Lung (tissue), 12 donors: Measurements from ENCODE around the gene PPARA. TPM values are rescaled to one million over a fixed set of nuclear protein-coding genes. Genes with fewer than 3 reads are reported as not detected.

Experiments
- ATAC-seq: fragments of 200-7000 bp; cut with Tn5 transposase; one replicate; pipeline ENCODE4 v1.9.1; 2020; ENCODE audit warnings: moderate number of reproducible peaks; ENCODE audit not compliant: insufficient read depth, low FRiP score
- DNase-seq, 3 donors: peaks; one replicate each; pipeline ENCODE4 v3.0.0-alpha.2; 2013 to 2017
- H3K27ac ChIP-seq, 2 donors: one replicate each; pipeline ENCODE4 v1.5.1; 2013; ENCODE audit warnings: mild to moderate bottlenecking in 2 of 2, moderate library complexity in 2 of 2, control low read depth in 1 of 2, inconsistent platforms in 1 of 2, low read depth in 1 of 2, low read length in 1 of 2
- H3K27me3 ChIP-seq, 3 donors: one replicate each; pipeline ENCODE4 v1.5.1; 2013; ENCODE audit warnings: low read length in 2 of 3; ENCODE audit not compliant: control insufficient read depth in 3 of 3, insufficient read depth in 3 of 3
- H3K36me3 ChIP-seq, 4 donors: one replicate each; pipeline ENCODE4 v1.5.1; 2013; ENCODE audit warnings: low read length in 4 of 4, mild to moderate bottlenecking in 1 of 4, moderate library complexity in 1 of 4; ENCODE audit not compliant: control insufficient read depth in 4 of 4, insufficient read depth in 4 of 4
- H3K4me1 ChIP-seq, 5 donors: one replicate each; pipeline ENCODE4 v1.5.1; 2013; ENCODE audit warnings: low read length in 5 of 5, mild to moderate bottlenecking in 2 of 5, moderate library complexity in 1 of 5; ENCODE audit not compliant: control insufficient read depth in 5 of 5, insufficient read depth in 5 of 5
- H3K4me3 ChIP-seq: one replicate; pipeline ENCODE4 v1.5.1; 2013; ENCODE audit warnings: mild to moderate bottlenecking, control low read depth, moderate library complexity
- H3K9ac ChIP-seq, 2 donors: one replicate each; pipeline ENCODE4 v1.5.1; 2013; ENCODE audit warnings: low read length in 2 of 2, control low read depth in 1 of 2; ENCODE audit not compliant: insufficient read depth in 1 of 2
- H3K9me3 ChIP-seq, 4 donors: one replicate each; pipeline ENCODE4 v1.5.1; 2013; ENCODE audit warnings: low read length in 3 of 4, mild to moderate bottlenecking in 1 of 4, moderate library complexity in 1 of 4; ENCODE audit not compliant: control insufficient read depth in 4 of 4, insufficient read depth in 3 of 4
- CTCF ChIP-seq: IDR thresholded peaks from 2 replicates; pipeline ENCODE4 v1.5.1; 2012; ENCODE audit warnings: mild to moderate bottlenecking; ENCODE audit errors: control extremely low read depth, extremely low read depth
- WGBS, 2 donors: extraction: QIAGEN DNeasy Blood & Tissue Kit; methylation state at CpG; one replicate each; pipeline ENCODE4 v1.1.7; 2013; 5-methylcytosine and 5-hydroxymethylcytosine counted together
- polyA plus RNA-seq, 2 donors: library from polyadenylated mRNA; stranded (reverse); fragments of 200-250 nt; gene quantifications; one replicate each; pipeline ENCODE4 v1.2.1, GENCODE V29; 2013
- total RNA-seq, 2 donors: library from RNA; depleted of rRNA in 1 of 2; stranded (reverse); fragments of >200 nt in 1 of 2; gene quantifications; one replicate each; pipeline ENCODE4 v1.2.1, GENCODE V29; 2014 to 2021
- donor health status: control.
- donor health status: control.
- donor health status: Bipolar disorder and iron deficiency.
- donor health status: healthy.
- donor health status: DM: yes; HTN: yes; CAD: no.

PPARA gene
- total and polyA plus RNA-seq, 4 donors, result 4.4 to 18.1 (median 11.0) TPM

GRCh38 chr22:46280063-46280817 is 129.9 kb downstream of the PPARA start:
- H3K4me3 ChIP-seq, result no peak overlapping the region
- ATAC-seq, result no peak

GRCh38 chr22:46280999-46281623 is 130.8 kb downstream of the PPARA start:
- H3K27ac ChIP-seq, result no peak overlapping the region
- H3K27me3 ChIP-seq, result no peaks in the 10 kb centered on the region
- peaks cover 16 to 62% (median 37%) of the 10 kb centered on the region in 4 donors for H3K36me3 ChIP-seq
- DNase-seq (no peak), ATAC-seq (peak; percentile 43)
- H3K9ac ChIP-seq, result no peak overlapping the region
- H3K4me1 ChIP-seq, result no peaks in the 10 kb centered on the region
- H3K9me3 ChIP-seq, result no peaks in the 10 kb centered on the region
- WGBS, 2 donors, result 80% methylated on average over 19 of the region's 19 CpGs
- no peak overlapping the region for H3K4me3 ChIP-seq
- TF ChIP-seq CTCF, result no peak

More at GRCh38 chr22:46280063-46280817, 129.9 kb downstream of the PPARA start:
- Histone ChIP-seq H3K9me3 (no peaks in the 10 kb centered on the region), H3K27me3 (no peaks in the 10 kb centered on the region), H3K36me3 (peaks cover 19 to 67% (median 44%) of the 10 kb centered on the region in 4 donors), H3K27ac (peak overlapping the region in 1 of 2 donors; percentile 52), H3K9ac (no peak overlapping the region), H3K4me1 (no peaks in the 10 kb centered on the region)
- WGBS, 2 donors, result 95 to 100% methylated on average over 11 to 12 of the region's 12 CpGs
- DNase-seq, result no peak
- TF ChIP-seq CTCF, result no peak

- no peaks in the 10 kb centered on the region for H3K9me3 ChIP-seq
- ATAC-seq (no peak), DNase-seq (no peak)
- 97 to 98% methylated on average over 13 of the region's 13 CpGs for WGBS, 2 donors
- no peaks in the 10 kb centered on the region for H3K27me3 ChIP-seq
- H3K4me1 ChIP-seq, result peaks cover 0 to under 1% (median 0%) of the 10 kb centered on the region in 5 donors
- H3K27ac ChIP-seq, result no peak overlapping the region
- no peak overlapping the region for H3K4me3 ChIP-seq
- peaks cover 14 to 66% (median 33%) of the 10 kb centered on the region in 4 donors for H3K36me3 ChIP-seq
- no peak for TF ChIP-seq CTCF
- no peak overlapping the region for H3K9ac ChIP-seq
These were observed 131.7 kb downstream of the PPARA start for GRCh38 chr22:46281866-46282678.
